ENCODE results near the gene FLG2.

- TF ChIP-seq POLR2A (IDR thresholded peaks at IDR 0.05) (no peak), EP300 (IDR thresholded peaks at IDR 0.05) (no peak), CTCF (IDR thresholded peaks at IDR 0.05) (no peak)
Measured at GRCh38 chr1:152408664-152409063, 48.9 kb upstream of the FLG2 start.

Data from tibial nerve (tissue), 4 donors.